ENCODE results near the gene SHB. TPM values are rescaled to one million over a fixed set of nuclear protein-coding genes. Genes with fewer than 3 reads are reported as not detected.

SHB gene
- total RNA-seq, 2 donors from 2014 or later = 53.2 to 54.8 TPM

DNA sequence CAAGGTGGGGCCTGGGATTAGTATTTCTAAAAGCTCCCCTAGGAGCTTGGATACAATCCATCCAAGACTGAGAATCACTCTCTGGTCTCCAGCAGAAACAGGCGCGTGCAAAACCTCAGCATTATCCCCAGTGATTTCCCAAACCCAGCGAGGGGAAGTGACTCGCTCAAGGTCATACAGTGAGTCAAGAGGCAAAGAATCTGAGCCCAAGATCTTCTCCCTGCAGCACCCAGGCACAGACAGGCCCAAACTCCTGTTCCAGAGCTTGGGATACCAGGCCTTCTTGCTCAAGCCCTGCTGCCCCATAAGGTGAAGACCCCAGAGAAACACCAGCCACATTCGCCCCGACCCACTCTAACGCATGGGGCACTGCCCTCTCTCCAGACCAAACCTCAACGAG lies 33.2 kb downstream of the SHB start:
- Histone ChIP-seq H3K27ac (no peak overlapping the region), H3K4me3 (no peak overlapping the region), H3K36me3 (no peaks in the 10 kb centered on the region), H3K4me1 (replicated peaks) (peaks cover 27% of the 10 kb centered on the region), H3K9me3 (no peaks in the 10 kb centered on the region), H3K27me3 (replicated peaks; ENCODE audit: insufficient read depth) (no peaks in the 10 kb centered on the region)
- intact Hi-C loops (cut with DNase I) = no loop called here
- no peak for TF ChIP-seq POLR2A (IDR thresholded peaks at IDR 0.05)
- TF ChIP-seq CTCF (IDR thresholded peaks at IDR 0.05) = no peak
- no peak for TF ChIP-seq POLR2AphosphoS5 (IDR thresholded peaks at IDR 0.05)
- 73% methylated on average over 8 of the region's 8 CpGs for WGBS
- DNase-seq (ENCODE audit: low spot score) = no peak

DNA sequence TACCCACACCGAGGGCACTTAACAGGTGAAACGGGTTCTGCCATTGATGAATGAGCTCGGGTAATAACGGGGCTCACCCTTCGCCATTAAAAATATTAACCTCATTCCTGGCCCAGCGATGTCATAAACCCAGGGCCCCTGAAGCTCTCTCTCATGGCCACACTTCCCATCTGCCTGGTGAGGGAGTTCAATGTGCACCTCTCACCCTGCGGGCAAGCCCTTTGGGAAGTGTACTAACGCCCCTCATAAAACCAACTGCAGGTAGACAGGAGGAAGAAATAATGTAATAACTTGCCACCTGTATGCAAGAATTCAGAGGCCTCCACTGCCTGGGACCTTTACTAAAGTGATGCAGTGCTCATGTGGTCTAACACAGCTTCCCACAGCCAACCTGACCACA lies 35.1 kb downstream of the SHB start:
- H3K36me3 ChIP-seq = no peaks in the 10 kb centered on the region
- no peak for DNase-seq (ENCODE audit: low spot score)
- peaks cover 23% of the 10 kb centered on the region for H3K4me1 ChIP-seq (replicated peaks)
- intact Hi-C loops (cut with DNase I) = loop anchor here (5.0 kb wide), 1 partner anchor 33 kb away; the partner anchor contains the start of gene SHB
- WGBS = 54% methylated on average over 8 of the region's 8 CpGs
- H3K27ac ChIP-seq = peak overlapping the region in 1 of 2 donors; percentile 72
- TF ChIP-seq POLR2AphosphoS5 (IDR thresholded peaks at IDR 0.05) (no peak), POLR2A (IDR thresholded peaks at IDR 0.05) (no peak), CTCF (IDR thresholded peaks at IDR 0.05) (no peak)
- no peak overlapping the region for H3K4me3 ChIP-seq
- H3K9me3 ChIP-seq = no peaks in the 10 kb centered on the region
- no peaks in the 10 kb centered on the region for H3K27me3 ChIP-seq (replicated peaks; ENCODE audit: insufficient read depth)

- intact Hi-C loops (cut with DNase I) = loop anchor here (5.0 kb wide), 1 partner anchor 35 kb away; the partner anchor contains the start of gene SHB
- Histone ChIP-seq H3K9me3 (no peaks in the 10 kb centered on the region), H3K4me1 (replicated peaks) (peaks cover 18% of the 10 kb centered on the region), H3K27me3 (replicated peaks; ENCODE audit: insufficient read depth) (no peaks in the 10 kb centered on the region), H3K27ac (peak overlapping the region; percentile 67 to 72), H3K4me3 (no peak overlapping the region), H3K36me3 (no peaks in the 10 kb centered on the region)
- DNase-seq (ENCODE audit: low spot score) = peak; percentile 78
- WGBS = 33% methylated on average over 13 of the region's 13 CpGs
- TF ChIP-seq POLR2A (IDR thresholded peaks at IDR 0.05) = no peak
- TF ChIP-seq POLR2AphosphoS5 (IDR thresholded peaks at IDR 0.05) = peak; percentile 79
- TF ChIP-seq CTCF (IDR thresholded peaks at IDR 0.05) = no peak
Measured at GRCh38 chr9:38032266-38033110, 36.5 kb downstream of the SHB start.

- peak overlapping the region; percentile 67 to 72 for H3K27ac ChIP-seq
- peak; percentile 51 for DNase-seq (ENCODE audit: low spot score)
- 13% methylated on average over 4 of the region's 4 CpGs for WGBS
- H3K9me3 ChIP-seq = no peaks in the 10 kb centered on the region
- no peaks in the 10 kb centered on the region for H3K36me3 ChIP-seq
- H3K4me3 ChIP-seq = no peak overlapping the region
- no peaks in the 10 kb centered on the region for H3K27me3 ChIP-seq (replicated peaks; ENCODE audit: insufficient read depth)
- H3K4me1 ChIP-seq (replicated peaks) = peaks cover 18% of the 10 kb centered on the region
- intact Hi-C loops (cut with DNase I) = loop anchor here (5.0 kb wide), 1 partner anchor 36 kb away; the partner anchor contains the start of gene SHB
- TF ChIP-seq POLR2AphosphoS5 (IDR thresholded peaks at IDR 0.05) = peak; percentile 78
- no peak for TF ChIP-seq CTCF (IDR thresholded peaks at IDR 0.05)
Measured at GRCh38 chr9:38031594-38031993, 37.4 kb downstream of the SHB start.

Measured in prostate gland (tissue), 2 donors.